Hematopoietic multipotent progenitor cell treated with erythropoietin and hydrocortisone succinate and interleukin-3 and kit ligand, for 6 days (in vitro differentiated cells): ENCODE measurements around the gene TMEM270.
A peak's percentile ranks its signal among the peaks of the same experiment; 100 is the strongest.
"Not testable (repeated sequence)": the region's sequence is repeated elsewhere in the genome, so short reads cannot be mapped to it uniquely, and the experiment has no call there.

Experiments used
- DNase-seq: peaks from one replicate; pipeline ENCODE4 v3.0.0-alpha.2; 2015

Gene TMEM270

DNA sequence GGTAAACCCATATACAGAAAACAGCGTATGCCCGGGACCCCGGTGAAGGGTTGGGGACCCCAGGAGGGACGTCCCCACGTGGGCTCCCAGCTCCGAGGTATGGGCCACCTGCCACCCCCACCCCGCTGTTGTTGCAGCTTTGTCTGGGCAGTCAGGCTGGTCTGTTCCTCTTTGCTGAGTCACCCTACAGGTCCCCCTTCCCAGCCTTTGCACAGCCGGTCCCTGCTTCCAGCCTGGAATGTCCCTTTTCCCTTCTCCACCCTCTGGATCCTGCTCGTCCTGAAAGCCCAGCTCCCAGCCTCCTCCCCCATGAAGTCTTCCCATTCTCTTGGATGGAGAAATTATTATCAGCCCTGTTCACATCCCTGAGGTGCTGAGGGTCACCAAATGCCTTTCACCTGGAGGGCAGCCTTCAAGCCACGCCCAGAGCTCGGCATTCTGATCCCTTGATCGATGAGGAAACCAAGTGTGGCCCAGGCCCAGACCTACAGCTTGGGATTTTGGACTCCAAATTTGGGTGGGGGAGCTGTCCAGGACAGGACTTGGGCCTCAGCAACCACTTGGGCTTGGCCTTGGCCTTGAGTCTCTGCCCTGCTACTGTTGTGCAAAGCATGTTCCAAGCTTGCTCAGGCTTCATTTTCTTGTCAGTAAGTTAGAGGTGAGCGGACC, 27.6 kb upstream of the TMEM270 start:
- no peak for DNase-seq

DNA sequence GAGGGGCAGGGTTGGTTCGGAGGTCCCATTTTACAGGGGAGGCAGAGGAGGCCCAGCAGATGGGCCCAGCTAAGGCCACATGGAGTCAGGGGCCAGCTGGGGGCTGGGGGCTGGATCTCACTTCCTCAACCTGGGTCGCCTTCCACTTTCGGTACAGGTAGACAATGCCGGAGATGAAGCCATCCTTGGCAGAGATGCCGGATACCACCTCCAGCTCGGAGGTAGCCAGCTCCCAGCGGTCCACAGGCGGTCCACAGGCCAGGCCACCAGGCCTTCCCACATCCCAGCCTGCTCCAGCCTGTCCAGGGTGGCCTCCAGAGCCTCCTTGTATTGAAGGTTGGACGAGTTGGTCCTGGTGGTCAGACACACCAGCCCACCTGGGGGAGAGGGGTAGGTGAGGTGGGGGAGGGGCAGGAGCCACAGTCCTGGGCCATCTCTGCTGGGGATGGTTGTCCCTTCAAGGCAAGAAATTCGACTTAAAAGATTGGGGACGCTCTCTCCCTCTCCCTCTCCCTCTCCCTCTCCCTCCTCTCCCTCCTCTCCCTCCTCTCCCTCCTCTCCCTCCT, 26.2 kb upstream of the TMEM270 start:
- no peak for DNase-seq

DNA sequence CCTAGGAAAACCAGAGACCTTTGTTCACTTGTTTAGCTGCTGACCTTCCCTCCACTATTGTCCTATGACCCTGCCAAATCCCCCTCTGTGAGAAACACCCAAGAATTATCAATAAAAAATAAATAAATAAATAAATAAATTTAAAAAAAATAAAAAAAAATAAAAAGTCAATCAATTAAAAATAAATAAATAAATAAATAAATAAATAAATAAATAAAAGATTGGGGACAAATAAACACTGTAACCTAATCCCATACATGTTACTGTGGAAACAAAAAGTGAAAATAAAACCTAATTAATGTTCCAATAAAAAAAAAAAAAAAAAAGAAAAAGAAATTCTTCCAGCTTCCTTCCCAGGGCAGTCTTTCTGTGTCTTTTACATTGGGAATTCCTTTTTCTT, 23.8 kb upstream of the TMEM270 start:
- DNase-seq: not testable (repeated sequence)

DNA sequence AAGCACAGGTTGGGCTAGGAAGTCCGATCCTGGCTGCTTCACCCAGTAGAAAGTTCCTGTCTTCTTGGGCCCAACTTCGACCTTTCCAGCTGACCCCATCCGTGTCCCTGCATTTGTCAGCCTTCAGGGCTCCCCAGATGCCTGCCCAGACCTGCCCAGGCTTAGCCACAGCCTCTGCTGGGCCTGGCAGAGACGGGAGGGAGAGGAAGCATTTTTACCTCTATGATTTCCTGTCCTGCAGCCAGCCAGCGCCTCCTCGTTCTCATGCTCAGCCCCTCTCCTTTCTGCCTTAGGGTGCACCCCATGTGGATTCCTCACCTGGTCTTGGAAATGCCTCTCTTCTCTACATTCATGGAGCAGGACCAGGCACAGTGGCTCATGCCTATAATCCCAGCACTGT, 22.3 kb upstream of the TMEM270 start:
- no peak for DNase-seq

DNA sequence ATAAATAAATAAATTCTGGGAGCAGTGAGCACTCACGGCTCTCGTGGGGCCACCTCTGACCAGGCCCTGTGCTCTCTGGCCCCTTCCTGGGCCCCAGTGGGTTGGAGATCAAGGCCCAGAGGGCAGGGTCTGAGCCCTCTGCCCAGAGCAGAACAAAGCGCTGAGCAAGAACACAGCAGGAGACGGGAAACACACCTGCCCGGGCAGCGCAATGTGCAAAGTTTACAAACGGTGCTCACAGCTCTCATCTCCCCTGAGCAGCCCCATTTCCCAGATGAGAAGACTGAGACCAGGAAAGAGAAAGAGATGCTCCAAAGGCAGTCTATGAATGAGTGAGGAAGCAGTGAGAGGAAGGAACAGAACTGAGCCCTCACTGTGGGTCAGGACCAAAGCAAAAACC, 21.7 kb upstream of the TMEM270 start:
- DNase-seq: no peak

DNA sequence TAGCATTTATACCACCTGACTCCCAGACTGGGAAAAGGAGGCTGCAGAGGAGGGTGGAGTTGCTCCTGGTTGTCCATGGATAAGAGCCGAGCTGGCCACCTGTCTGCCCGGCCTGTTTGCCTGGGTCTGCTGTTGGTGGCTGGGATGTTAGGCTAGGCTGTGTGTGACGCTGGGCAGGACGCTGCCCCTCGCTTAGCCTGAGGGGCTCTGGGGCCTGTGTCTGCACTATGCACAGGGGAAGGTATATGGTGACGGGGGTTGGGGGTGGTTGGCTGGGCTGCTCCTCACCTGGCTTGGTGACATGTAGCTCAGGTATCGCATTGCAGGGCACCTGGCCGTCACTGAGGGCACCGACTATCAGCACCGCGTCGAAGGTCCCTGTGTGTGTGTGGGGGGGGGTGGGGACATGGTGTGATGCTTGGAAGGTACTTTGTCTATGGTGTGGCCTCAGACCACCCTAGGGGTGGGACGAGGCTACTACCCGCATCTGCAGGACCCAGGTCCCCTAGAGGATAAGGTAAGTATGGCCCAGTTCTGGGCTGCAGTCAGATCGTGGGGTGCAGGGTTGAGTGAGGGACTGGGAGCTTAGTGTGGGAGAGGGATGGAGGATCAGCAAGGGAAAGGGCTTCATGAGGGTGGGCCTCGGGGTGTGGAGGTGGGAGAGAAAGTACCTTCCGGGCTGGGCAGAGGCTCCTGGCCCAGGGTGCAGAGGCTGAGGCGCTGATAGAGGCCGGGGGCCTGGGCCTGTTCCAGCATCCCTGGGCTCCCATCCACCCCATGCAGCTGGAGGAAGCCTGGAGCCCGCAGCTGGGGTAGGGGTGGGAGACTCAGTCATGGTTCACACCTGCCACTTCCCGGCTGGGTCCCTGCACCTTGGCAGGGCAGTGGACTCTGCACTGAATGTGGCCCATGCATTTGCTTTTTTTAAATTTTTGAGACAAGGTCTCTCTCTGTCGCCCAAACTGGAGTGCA, 20.9 kb upstream of the TMEM270 start:
- no peak for DNase-seq

DNA sequence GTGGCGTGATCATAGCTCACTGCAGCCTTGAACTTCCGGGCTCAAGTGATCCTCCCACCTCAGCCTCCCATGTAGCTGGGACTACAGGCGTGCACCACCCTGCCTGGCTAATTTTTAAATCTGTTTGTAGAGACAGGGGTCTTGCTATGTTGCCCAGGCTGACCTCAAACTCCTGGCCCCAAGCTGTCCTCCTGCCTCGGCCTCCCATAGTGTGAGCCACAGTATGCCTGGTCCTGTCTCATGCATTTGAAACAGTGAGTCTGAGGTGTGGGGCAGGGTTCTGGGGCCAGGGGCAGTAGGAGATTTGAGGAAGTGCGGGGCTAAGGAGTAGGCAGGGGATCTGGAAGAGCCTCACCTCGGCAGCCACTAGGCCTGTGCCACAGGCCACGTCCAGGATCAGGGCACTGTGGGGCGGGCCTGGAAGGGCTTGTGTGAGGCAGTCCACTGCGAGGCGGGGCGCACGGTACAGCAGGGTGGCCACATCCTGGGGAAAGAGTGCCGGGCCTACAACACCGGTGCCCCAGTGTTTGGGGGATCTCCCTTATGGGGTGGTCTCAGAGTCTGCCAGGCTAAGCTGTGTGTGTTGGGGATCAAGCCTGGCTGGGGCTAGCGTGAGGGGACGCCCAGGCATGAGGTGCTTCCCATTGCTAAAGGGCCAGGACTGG, 20.1 kb upstream of the TMEM270 start:
- no peak for DNase-seq

DNA sequence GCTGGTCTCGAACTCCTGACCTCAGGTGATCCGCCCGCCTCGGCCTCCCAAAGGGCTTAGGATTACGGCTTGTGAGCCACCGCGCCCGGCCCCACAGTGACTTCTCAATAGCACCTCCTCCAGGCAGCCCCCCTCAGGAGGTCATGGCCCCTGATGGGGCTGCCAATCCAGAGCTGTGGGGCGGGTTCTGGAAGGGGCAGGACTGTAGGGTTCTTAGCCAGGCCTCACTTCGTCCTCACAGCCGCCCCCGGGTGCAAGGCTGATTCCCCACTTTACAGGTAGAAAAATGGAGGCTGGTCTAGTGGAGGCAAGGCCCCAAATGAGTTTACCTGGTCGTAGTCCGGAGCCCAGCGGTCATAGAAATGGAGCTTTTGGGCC, 19.3 kb upstream of the TMEM270 start:
- DNase-seq: no peak

DNA sequence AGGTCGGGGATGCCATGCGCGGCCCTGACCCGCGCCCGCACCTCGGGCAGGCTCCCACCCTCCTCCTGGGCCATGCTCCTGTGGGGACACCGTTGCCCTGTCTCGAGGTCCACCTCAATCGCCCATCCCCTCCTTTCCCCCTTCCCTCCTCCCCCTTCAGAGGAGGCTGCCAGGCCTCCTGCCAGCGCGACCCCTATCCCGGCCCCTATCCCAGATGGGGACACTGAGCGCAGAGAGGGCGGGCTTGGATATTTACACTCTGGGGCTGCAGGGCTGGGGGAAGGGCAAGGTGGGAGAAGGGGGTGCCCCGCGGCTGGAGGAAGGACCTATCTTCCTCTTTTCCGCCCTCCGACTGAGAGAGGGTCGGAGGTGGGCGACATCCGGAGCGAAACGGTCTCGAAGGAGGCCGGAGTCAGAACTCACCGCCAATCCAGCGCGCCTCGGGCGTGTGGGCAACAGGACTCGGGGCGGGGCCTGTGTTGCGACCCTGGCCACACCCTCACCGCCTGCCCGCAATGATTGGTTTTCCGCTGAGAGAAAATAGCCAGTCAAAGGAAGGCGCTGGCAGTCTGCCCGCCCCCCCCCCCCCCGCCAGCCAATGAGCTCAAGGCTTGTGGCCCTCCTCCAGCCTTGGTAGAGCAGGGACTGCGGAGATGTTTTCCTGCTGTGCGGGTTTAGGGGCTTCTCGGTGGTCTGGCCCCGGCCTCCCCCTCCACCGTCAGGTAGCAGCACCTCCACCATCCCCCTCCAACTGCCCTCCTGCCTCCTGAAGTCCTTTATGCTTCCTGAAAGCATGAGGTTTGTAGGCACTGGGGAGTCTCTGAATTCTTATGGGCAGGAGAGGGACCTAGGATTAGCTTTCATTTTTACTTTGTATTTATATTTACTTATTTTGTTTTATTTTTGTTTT, 18.6 kb upstream of the TMEM270 start, which contains the start of gene METTL27:
TSS of gene METTL27 (minus strand) at position 450 of the 910 bp plus-strand sequence. CDS start at position 74, 376 bp downstream.
- DNase-seq: peak; percentile 98

DNA sequence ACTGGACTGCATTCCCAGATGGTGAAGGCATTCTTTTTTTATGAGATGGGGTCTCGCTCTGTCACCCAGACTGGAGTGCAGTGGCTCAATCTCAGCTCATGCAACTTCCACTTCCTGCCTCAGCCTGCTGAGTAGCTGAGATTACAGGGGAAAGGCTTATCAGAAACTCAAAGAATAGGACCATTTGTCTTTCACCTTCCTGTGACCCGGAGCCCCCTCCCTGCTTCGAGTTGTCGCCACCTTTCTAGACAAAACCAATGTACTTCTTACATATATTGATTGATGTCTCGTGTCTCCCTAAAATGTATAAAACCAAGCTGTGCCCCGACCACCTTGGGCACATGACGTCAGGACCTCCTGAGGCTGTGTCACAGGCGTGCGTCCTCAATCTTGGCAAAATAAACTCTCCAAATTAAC, 16.8 kb upstream of the TMEM270 start:
- no peak for DNase-seq

DNA sequence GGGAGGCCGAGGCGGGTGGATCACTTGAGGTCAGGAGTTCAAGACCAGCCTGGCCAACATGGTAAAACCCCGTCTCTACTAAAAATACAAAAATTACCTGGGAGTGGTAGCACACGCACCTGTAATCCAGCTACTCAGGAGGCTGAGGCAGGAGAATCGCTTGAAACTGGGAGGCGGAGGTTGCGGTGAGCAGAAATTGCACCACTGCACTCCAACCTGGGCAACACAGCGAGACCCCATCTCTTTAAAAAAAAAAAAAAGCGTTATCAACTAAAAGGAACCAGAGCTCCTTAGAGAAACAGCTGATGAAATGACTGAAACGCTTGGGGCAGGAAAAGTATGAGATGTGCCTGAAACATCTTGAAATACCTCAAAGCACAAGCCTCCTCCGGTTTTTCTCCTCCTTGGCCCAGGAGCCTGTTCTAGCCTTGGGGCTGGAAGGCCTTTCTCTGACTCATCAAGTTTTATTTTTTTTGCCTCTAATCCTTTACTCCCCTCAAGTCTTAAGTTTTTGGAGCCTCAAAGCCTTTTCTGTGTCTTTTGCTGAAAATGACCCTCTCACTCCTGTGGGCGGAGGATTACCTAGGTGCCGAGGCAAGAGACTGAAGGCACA, 16.0 kb upstream of the TMEM270 start:
- no peak for DNase-seq

DNA sequence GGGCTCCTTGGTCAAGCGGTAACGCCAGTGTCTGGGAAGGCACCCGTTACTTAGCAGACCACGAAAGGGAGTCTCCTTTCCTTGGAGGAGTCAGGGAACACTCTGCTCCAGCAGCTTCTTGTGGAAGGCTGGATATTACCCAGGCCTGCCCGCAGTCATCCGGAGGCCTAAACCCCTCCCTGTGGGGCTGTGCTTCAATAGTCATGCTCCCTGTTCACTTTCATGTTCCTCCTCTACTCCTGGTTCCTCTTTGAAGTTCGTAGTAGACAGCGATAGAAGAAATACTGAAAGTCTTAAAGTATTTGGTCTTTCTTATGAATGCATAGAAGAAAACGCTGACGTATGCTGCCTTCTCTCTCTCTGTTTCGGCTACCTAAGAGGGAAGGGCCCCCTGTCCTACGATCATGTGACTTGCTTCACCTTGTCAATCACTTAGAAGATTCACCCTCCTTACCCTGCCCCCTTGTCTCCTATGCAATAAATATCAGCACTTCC, 15.2 kb upstream of the TMEM270 start:
- DNase-seq: peak; percentile 18

DNA sequence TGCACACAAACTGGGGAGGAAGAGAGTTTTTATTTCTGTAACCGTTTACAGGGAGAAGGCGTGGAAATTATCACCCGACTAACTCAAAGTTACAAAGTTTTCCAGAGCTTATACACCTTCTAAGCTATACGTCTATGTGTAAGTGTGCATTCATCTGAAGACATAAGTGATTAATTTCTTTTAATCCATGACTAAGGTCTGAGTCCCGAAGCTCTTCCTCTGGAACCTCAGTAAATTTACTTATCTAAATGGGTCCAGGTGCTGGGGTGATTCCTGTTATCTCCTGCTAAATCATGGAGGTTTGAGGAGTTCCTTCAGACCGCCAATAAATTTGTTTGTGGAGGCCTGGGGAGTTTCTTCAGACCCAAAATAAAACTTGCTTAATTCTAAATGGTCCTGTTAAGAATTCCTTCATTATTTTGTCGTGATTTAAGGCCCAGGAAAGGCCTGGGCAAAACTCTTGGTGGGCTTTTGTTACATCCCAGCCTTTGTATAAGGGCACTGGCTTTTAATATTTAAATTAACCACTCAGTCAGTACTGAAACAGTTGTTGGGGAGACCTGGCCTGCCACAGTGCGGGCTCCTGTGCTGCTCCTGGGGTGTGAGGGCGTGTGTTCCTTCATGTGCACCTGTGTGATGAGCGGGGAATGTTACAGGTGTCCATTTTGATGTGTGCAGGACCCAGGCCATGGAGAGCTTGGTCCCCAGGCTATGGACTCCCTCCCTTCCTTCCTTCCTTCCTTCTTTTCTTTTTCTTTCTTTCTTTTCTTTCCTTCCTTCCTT, 12.8 kb upstream of the TMEM270 start:
- DNase-seq: no peak

DNA sequence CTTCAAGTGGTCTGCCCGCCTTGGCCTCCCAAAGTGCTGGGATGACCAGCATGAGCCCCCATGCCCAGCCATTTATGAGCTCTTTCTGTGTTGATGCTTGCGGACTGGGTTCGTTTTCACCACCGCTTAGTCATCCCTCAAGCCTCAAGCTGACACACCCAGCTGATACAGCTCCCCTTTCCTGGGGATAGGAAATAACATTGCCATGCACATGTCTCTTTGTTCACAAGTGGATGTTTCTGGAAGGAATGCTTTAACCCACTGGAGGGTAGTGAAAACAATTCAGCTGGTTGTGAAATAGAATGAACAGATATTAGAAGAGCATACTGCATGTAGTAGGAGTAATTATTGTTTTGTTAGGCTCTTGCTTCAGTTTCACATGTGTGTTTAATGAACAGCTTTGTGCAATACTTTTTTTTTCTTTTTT, 10.2 kb upstream of the TMEM270 start:
- peak; percentile 79 for DNase-seq

DNA sequence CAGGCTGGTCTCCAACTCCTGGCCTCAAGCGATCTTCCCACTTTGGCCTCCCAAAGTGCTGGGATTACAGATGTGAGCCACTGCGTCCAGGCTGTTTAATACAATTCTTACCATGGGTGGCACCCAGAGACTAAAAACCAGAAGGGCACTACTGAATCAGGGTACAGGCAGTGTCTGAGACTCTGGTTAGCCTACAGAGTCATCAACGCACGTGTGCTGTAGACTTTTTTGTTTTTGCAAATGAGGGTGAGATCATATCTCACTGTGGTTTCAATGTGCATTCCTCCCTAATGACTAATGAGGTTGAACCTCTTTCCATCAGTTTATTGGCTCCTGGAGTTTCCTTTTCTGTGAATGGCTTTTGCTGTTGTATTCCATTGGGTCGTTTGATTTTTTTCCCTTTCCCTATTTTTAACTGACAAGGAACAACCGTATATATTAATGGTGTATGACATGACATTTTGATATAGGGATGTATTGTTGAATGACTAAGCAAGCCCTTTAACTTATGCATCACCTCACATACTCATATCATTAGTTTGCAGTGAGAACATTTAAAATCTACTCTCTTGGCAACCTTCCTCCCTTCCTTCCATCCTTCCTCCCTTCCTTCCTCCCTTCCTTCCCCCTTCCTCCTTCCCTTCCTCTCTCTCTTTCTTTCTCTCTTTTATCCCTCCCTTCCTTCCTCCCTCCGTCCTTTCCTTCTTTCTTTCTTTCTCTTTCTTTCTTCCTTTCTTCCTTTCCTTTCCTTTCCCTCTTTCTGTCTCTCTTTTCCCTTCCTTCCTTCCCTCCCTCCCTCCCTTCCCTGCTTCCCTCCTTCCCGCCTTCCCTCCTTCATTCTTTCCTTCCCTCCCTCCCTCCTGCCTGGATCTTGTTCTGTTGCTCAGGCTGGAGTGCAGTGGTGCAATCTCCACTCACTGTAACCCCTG, 9.3 kb upstream of the TMEM270 start:
- peak; percentile 89 for DNase-seq

DNA sequence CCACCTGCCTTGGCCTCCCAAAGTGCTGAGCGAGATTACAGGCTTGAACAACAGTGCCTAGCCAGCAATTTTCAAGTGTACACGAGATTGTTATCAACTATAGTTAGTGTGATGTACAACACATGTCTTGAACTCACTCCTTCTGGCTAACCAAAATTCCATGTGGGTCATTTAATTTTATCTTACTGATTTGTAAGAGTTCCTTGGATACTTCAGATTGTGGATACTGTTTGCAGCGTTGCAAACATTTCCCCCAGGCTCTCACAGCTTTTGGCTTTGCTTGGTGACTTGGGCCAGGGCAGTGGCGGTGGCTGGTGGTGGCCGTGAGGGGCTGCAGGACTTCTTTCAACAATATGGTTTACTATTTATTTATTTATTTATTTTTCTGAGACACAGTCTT, 8.5 kb upstream of the TMEM270 start:
- DNase-seq: no peak

DNA sequence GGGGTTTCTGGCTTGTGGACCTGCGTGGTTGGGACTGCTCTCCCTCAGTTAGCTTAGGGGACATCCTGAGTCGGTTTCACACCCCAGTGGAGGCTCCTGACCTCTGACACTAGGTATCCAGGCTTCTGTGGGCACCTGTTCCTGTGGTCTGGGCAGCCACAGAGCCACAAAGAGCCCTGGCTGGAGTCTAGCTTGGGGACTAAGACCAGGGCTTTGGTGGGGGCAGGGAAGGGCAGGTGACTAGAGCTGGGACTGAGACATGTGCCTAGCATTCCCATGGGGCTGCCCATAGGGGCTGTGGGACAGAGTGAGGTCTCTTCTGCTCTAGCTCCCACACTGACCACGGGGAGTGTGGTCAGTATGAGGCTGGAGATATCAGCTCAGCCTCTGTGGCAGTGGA, 4.0 kb upstream of the TMEM270 start:
- no peak for DNase-seq

DNA sequence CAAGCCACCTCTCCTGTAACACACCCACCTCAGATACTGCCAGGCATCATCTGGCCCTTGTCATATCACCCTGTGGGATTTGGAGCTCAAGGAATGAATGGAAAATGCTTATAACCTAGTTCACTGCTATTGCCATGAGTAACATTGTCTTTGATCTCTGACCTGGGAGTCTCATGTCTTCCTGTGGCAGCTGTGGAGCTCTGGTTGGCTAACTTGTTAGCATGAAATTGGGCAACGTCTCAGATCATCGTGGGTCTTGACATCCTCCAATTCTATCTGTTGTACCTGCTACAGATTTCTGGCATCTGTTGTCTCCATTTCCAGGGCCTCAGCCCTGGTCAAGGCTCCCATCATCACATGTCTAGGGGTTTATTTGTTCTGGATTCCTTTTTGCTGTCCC, 2.2 kb upstream of the TMEM270 start:
- no peak for DNase-seq

DNA sequence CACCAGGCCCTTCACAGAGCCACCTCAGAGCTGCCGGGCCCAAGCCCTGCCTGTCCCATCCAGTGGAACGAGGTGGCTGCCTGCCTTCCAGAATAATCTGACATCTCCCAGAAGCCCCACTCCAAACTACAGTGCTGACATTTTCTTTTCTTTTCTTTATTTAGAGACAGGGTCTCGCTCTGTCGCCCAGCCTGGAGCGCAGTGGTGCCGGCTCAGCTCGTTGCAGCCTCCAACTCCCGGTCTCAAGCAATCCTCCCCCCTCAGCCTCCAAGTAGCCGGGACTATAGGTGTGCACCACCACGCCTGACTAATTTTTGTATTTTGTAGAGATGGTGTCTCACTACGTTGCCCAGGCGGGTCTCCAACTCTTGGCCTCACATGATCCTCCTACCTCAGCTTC, 346 bp downstream of the TMEM270 start:
- DNase-seq: no peak
